ENCODE data around the gene RAB24.

Gene RAB24

DNA sequence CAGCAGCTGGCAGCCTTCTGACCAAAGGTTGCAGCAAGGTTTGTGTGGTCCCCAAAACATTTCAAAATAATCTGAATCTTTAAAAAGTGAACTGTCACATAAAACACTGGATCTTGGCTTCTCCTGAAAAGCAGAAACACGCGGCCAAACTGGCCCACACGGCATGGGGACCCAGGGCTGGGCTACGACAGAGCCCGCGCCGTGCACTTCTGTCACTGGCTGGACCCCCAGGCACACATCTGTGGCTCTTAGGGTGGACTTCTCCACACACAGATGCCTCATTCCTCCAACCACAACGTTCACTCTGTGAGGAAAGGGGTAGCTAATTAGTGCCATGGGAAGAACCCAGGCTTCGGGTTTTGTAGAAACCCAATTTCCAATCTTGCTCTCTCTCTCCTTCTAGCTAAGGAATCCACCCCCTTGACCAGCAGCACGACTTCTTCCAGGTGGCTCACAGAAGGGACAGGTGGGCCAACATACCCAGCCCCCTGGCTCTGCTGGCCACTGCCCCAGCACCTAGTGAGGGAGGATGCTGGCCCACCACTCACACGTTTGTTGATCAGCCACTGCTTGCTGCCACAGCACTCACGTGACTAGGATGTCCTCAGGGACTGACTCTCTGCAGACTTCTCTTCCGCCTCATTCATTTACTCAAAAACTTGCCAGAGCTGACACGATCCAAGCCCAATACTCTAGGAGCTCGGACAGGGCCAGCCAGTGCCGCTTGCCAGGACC, 30.1 kb upstream of the RAB24 start:
- no peak for DNase-seq (ENCODE audit: low spot score)

DNA sequence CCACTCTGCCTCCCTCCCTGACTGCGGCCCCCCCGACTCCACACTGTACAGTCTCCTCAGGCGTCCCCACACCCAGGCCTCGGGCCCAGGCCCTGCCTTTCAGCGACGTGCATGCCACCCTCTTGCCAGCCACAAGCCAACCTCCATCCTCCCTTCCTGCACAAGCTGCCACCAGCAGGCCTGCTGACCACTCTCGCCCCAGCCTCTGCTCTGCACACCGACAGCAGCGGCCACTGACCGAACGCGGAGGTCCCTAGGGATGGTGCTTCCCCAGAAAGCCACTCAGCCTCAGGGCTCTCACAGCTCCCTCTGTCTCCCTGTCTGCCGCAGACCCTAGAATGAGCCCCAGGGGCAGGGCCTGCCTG, 29.4 kb upstream of the RAB24 start:
- no peak for DNase-seq (ENCODE audit: low spot score)

DNA sequence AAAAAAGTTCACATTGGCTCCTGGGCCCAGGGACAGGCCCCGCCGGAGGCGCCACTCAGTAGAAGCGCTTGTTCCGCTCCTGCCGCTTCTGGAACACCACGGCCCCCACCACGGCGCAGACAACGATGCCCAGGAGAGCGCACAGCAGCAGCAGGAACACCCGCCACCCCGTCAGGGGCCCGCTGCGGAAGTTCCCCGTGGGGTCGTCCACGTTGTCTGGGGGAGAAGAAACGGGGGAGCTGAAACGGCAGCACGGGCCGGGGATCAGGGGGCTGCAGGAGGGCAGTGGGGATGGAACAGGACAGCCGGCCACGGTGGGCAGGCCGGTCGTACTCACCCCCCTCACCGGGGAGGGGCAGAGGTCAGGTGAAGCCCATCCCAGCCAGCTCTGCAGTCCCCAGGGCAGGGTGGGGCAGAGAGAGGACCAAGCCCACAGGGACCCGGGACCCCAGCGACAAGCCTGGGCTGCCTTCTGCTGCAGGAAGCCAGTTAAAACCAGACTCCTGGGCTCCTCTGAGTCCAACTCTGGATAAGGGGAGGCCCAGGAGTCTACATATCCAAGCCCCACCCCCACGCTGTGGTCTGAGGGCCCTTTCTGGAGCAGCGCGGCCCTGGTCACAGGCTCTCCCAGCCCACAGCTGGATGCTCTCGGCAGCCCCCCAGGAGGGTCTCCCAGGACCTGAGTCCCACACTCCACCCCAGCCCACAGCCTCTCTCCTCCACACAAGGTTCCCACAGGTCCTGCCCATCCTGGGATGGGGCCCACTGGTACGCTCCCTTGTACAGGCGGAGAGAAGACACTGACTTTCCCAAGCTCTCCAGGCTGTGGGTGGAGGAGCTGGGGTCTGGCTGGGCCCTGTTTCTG, 28.7 kb upstream of the RAB24 start:
- DNase-seq (ENCODE audit: low spot score), result no peak

DNA sequence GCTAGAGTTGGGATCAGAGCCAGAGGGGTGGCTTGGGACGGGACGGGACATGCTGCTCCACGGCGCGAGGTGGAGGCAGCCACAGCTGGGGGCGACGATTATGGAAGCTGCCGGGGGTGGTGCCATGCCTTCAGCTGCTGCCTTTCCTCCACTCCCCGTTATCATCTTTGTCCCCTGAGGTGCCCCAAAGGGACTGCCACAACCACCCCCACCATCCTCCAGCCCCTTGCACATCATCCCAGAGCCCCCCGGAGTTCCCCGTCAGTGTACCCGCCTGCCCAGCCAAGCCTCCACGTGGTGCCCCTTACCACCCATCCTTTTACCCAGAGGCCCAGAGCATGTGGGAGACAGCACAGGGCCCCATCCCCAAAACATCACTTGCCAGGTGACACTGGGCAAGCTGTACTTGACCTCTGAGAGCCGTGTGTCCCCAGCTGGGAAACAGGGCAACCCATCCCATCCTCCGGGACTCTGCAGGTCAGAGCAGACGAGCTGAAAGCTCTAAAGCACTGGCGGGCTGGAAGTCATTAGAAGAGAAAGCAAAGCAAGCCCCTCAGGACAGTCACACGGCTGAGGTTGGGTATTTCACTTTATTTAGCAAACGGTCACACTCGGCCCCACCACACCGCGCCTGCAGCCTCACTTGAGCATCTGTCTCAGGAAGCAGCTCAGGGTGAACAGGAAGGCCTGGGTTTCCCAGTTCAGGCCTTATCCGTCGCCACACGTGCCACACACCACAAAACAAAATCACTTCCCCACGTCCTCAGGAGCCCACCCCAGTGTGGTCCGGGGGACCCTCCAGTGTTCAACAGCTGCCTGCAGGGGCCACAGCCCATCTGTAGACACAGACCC, 27.7 kb upstream of the RAB24 start:
- no peak for DNase-seq (ENCODE audit: low spot score)

DNA sequence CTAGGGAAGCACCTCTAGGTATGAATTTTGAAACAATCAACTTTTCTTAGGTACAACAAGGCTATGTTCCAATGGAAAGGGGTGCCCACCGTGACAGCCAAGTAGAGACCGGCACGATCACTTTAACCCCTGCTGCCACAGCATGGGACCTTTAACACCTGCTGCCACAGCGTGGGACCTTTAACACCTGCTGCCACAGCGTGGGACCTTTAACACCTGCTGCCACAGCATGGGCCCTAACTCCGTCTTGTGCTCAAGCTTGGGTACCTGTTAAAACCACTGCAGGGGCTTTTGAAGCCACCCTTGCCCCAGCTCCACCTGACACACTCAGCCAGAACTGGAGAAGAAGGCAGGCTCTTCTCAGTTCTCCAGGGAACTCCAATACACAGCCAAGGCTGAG, 26.4 kb upstream of the RAB24 start:
- DNase-seq (ENCODE audit: low spot score), result no peak

DNA sequence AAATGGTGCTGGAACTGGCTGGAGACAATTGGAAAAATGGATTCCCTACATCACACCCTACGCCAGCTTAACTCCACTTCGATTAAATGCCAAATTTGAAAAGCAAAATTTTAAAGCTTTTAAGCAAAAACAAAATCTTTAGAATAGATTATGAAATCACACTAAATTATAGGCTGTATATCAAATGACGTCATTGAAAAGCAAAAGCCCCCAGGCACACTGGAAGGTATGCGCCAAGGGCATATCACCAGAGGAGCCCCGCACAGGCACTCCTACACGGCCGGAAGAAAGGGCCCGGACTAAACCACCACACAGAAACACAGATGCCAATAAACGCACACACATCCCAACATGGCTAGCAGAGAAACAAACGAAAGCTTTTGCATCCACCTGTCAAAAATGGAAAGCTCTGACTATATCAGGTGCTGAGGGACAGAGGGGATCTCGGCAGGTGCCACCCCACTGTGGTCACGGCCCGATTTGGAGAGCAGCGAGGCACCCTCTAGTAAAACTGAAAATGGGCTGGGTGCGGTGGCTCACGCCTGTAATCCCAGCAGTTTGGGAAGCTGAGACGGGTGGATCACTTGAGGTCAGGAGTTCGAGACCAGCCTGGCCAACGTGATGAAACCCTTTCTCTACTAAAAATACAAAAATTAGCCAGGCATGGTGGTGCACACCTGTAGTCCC, 25.2 kb upstream of the RAB24 start:
- no peak for DNase-seq (ENCODE audit: low spot score)

DNA sequence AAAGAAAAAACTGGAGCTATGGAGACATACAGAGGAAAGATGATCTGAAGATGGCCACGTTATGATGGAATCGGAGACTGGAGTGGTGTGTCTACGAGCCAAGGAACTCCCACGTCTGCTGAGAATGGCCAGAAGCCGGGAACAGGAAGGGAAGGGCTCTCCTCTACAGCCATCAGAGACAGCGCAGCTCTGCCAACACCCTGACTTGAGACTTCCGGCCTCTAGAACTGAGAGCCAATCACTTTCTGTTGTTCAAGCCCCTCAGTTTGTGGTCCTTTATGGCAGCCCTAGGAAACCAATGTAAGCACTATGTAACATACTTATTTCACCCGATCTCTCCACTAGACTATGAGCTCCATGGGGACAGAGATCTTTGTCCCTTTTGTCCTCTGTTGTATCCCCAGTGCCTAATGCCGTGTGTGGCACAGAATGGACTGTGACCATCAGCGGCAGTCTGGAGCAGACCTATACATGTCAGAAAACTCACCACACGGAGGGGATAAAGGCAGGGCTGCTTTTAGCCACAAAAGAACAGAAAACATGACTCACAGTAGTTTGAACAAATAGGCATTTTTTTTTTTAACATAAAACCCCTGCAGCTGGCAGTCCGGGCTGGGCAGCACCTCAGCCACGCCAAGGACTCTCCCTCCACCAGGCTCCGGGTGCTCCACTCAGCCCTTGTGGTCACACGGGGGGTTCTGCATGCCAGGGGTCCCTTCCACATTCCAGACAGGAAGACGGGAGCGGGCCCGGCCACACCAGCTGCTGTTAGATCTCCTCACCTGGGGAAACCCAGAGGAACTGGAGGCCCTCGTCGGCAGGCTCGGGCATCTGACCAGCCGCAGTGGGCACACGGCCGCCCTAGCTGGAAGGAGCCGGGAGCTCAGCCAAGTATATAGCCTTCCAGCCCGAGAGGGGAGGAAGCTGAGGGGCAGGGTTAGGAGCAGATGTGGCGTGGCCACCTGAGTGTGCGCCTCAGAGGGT, 24.3 kb upstream of the RAB24 start:
- no peak for DNase-seq (ENCODE audit: low spot score)

DNA sequence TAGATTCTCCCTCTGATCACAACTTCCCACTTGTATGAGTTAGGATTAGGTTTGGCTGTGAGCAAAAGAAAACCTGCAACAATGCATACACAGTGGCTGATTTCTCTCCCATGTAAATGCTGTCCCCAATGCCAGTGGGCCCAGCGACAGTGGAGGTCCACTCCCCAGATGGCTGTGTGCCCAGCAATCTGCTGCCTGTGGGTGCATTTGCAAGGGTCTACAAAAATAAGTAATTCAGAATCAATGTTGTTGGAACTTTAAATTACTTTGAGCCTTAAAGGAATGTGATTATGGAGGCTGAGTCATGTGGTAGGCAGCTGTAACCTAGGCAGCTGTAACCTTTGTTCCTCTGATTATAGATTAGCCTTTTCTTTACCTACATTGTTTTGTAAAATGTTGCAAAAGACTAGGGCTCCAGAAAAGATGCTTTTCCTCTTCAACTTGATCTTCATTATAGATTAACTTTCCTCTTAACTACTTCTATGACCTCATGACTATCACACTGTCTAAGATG, 22.4 kb upstream of the RAB24 start:
- no peak for DNase-seq (ENCODE audit: low spot score)

DNA sequence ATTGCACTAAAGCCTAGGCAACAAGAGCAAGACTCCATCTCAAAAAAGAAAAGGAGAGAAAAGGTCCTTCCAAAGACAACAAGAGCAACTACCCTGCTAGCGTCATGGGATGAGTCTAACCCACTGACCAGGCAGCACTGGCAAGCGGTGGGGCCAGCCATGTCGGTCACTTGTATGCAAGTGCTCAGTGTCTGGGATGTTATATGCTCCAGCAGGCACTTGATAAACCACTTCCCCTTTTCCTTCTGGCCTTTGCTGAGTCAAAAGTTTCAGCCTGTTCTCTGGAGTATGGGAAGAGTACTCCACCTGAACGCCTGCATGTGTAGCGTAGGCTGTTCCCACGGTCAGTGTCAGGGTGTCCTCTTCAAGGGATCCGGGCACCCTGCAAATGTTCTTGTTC, 17.4 kb upstream of the RAB24 start:
- DNase-seq (ENCODE audit: low spot score), result no peak

DNA sequence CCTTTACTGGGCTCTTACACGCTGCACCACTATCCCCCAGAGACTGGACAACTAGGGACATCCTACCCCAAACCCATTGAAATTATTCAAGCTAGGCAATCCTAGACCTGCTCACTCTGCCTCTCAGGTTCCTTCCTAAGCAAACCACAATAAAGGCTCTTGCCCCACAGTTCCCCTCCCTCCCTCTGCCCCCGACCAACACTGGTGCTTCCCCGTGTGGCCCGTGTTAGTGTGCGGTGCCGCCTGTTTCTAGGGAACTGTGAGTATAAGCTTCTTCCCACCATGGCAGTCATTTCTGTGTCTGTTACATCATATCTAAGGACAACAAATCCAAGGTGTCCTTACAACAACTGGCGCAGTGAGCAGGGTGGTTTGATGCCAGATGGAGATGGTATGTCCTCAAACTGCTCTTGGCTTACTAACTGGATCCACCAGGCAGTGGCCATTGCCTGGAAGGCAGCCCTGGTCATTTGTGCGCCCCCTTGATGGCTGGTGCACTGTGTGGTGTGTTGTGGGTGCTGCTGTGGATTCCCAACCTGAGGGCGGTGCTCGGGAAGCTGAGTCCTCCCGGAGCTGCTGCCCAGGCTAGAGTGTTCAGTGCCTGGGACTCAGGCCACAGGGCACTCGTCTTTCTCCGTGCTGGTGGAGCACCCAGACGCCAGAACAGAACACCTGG, 16.5 kb upstream of the RAB24 start:
- DNase-seq (ENCODE audit: low spot score), result no peak

DNA sequence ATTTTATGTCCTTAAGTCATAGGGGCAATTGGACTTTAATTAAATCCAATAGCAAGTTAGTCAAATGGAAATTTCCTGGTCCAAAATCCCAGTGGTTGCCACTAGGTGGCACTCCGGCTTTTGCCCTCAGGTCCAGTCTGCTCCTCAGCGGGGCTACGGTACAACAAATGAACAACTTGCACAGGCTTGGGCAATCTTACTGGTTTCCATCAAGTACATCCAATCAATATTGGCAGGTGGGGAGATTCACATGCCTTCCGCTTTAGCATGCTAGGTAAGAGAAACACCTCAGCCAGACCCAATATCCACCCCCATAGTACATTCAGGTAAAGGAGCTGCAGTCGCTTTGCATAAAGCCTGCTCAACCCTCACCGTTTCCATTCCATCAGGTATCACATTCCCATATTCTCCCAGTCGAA, 14.4 kb upstream of the RAB24 start:
- peak; percentile 87 for DNase-seq (ENCODE audit: low spot score)

DNA sequence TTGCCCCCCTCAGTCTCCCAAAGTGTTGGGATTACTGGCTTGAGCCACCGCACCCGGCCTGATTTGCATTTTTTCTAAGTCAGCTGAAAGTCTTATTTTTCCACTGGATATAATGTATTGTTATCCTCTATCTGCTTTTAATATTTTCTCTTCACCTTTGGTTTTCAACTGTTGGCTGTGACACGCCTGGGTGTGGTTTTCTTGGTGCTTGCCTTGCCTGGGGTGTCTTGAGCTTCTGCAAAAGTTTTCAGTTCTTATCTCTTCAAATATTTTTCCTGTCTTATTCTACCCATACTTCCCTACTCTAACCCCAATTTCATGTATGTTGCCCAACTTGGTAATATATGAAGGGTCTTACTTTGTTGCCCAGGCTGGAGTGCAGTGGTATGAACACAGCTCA, 12.5 kb upstream of the RAB24 start:
- no peak for DNase-seq (ENCODE audit: low spot score)

DNA sequence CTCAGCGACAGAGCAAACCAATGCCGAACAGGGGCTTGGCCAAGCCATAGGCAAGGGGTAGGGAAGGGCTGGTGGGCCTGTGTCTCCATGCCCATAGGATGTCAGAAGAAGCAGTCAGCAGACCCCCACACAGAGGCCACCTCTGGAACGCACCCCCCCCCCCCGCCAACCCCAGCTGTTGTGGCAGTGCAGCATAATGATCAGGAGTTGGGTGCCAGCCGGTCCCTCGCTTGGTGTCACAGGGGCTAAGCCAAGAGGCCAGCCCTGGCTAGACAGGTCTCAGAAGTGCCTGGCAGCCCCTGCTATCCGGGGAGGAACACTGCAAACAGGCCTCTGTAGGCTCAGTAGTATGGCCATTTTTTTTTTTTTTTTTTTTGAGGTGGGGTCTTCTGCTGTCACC, 11.9 kb upstream of the RAB24 start:
- DNase-seq (ENCODE audit: low spot score), result no peak

DNA sequence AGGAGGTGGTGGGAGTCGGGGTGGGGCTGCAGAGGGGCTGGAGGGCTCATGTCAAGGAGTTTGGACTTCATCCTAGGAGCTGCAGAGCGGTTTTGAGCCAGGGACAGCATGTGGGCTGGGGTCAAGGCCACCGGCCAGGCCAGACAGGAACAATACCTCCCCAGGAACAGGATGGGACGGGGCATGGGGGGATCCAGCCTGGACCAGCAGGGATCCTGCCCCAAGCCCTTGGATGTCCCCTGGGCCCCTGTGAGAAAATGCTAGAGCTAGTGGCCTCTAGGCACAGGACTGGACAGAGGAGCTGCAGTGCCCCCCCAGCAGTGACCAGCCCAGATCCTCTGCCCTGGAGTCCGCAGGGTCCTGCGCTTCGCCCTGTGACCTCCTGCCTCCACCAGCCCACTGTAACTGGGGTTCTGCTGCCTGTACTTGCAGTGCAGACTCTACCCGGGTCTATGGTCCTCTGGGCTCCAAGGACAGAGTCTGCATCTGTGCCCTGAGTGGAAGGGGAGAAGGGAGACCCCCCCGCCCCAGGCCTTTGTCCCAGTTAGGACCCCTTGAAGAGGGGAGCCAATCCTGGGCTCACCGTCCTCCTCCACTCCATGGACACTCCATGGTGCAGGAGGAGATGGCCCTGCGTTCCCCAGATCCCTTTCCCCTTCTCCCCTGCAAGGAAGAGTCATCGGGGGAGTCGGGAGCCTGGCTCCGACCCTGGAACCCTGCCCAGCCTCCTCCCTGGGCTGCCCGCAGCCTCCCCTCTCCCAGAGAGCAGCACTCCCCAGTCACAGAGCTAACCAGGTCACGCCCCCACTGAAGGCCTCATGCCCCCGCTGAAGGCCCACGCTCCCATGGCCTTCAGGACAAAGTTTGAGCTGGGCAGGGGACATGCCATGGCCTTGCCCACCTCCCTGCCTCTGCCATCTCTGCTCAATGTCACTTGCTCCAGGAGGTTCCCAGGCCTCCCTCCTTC, 11.1 kb upstream of the RAB24 start:
- DNase-seq (ENCODE audit: low spot score), result no peak

DNA sequence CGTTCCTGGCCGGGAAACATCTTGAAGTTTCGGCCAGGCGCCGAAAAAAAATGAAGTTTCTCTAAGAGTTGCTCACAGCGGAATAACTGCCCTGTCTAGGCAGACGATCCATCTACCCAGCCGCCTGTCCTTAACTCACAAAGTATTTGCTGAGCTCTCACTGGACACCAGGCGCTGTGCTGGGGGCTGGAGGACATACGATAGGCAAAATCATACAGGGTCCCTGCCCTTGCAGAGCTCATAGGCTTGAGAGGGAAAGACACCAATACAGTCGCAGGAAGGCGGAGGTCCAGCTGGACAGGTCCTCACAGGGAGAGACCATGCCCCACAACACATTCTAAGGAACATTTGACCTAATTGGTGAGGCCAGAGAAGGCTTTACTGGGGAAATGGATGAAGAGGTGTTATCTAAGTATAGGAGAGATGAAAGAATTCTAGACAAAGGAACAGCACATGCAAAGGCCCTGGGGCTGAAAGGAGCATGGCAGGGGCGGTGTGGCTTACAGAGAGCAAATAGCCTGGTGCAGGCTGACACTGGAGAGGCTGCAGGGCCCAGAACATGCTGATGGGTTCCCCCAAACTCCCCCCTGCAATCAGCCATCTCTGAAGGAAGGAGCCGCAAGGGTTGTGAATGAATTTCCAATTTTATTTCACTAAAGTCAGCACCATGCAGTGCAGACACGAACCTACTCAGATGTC, 10.2 kb upstream of the RAB24 start:
- DNase-seq (ENCODE audit: low spot score), result no peak

DNA sequence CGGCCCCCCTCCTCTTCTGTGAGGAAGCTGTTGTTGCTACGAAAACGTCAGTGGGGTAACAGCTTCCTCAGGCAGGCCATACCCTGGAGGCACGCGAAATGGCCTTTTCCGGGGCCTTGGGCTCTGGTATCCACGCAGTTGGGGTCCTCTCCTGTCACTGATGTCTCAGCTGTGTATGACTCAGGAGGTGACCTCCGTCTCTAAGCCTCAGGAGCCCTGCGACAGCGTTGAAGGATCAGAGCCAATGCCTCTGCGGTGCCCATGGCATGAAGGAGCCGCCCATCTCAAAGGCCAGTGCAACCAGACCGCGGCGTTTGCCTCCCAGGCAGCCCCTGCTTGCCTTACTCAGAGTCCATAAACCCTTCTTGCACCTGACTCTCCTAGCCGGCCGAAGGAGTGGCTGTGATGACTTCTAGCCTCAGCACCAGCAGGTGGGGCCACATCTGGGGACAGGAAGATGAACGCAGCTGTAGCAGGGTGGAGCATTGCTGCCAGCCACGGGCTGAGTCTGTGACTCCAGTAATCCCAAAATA, 9.2 kb upstream of the RAB24 start:
- peak; percentile 51 for DNase-seq (ENCODE audit: low spot score)

DNA sequence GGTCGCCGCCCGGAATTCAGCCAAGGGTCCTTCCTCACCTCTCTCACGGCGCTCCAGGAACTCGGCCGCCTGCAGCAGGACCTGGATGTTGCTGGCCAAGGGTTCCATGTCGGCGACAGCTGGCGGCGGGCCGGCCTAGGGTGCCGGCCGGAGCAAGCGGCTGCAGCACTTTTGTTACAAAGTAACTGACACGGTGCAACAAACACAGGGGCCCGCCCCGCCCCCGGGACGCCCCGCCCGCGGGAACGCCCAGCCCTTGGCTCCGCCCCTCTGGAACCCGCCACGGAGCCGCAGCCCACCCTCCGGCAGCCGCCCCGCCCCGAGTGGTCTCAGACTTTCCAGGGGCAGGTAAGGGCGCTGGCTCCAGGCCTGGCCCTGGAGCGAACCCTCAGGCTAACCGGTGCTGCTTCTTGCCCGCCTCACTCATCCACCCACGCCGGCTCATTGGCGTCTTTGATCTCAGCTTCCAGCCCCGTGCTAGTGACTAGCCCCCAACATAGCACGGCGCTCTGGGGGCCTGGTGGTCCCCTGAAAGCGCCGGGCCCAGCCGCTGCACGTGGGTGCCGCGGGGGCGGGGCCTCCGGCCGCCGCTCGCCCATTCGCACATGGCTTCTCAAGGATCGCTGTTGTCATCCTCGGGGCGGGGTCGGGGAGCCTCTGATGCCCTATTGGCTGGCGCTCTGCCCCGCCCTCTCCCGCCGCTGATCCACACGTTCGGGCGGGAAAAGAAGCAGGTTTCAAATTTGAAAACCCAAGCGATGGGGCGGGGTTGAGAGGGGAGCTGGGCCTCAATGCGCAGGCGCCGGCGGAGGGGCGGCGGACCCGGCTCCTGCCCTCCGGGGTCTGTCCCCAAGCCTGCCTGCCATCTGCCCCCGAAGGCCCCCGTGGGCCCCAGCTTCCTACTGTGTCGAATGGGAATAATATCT, 8.5 kb upstream of the RAB24 start, which contains the start of gene MXD3:
Gene MXD3 (minus strand): TSS at position 176 of the 926 bp plus-strand sequence. CDS start 68 bp downstream, at position 108.
- peak; percentile 95 for DNase-seq (ENCODE audit: low spot score)

All from HuH-7.5 (cell line).